GM19397 (cell line): ENCODE data around the gene ST3GAL4.

Experiments used
- ATAC-seq: cut with Tn5 transposase; IDR thresholded peaks from one replicate; pipeline ENCODE4 v1.9.1; 2021; ENCODE audit warnings: mild to moderate bottlenecking, moderate library complexity; ENCODE audit not compliant: unreplicated experiment

ST3GAL4 gene

DNA sequence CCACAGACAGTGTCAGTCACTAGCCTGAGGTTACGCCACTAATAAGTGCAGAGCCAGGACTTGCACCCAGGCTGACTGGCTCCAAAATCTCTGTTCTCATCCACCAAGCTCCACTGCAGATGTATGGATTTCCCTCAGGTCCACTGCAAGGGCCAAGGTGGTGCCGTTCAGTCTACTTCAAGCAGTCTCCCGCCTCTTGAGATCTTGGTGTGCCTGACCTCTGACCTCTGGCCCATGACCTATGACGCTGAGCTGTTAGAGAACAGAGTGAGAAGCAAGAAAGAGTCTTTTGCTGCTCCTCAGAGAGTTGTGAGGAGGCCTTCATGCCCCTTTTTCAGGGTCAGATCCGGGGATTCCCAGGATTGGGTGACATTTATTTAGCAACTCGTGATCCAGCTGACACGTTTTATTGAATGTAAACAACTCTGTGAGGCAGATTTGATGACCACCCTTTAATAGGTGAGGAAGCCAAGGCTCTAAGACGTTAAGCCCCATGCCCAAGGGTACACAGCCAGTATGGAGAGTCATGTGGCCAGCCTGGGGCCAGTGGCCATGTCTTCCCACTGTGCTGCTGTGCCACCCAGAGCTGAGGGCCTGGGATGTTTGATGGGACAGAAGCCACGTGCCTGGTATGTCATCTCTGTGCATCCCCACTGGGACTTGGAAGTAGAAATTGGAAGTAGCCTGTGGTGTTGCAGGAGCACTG, 26.4 kb upstream of the ST3GAL4 start:
- no peak for ATAC-seq

DNA sequence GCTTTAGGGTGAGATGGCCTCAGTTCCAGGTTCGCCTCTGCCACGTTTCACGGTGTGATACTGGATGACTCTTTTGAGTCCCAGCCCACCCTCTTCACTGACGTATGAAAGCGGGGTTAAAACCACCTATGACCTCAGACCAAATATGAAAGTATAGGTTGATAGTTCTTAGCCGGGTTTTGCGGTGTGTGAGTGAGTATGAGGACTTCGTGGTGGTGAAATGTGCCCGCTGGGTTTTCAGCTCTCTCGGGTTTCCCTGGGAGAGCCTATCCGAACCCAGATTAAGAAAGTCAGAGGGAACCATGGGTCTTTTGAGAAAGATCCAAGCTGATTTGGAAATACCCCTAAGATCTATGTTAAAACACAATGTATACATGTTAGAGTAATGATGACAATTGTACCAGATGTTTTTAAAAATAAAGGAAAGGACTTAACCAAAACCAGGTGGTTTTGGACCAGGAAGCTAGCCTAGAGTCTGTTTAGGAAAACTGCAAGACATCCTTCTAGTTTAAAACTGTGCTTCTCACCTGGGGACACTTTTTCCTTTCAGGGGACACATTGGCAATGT, 25.8 kb upstream of the ST3GAL4 start:
- ATAC-seq: no peak

DNA sequence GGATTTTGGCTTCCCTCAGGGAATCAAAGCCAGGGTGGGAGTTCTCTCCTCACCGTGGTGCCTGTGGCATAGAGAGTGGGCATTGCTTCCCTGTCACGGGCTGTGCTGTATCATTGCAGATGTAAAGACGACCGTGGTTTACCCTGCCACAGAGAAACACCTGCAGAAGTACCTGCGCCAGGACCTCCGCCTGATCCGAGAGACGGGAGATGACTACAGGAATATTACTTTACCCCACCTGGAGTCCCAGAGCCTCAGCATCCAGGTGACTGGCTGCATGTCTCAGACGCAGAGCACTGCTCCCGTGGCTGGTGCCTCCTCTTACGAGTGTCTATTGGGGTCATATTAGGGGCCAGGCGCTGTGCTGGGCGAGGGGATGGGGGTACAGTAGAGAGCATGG, 24.2 kb upstream of the ST3GAL4 start:
- ATAC-seq: no peak

DNA sequence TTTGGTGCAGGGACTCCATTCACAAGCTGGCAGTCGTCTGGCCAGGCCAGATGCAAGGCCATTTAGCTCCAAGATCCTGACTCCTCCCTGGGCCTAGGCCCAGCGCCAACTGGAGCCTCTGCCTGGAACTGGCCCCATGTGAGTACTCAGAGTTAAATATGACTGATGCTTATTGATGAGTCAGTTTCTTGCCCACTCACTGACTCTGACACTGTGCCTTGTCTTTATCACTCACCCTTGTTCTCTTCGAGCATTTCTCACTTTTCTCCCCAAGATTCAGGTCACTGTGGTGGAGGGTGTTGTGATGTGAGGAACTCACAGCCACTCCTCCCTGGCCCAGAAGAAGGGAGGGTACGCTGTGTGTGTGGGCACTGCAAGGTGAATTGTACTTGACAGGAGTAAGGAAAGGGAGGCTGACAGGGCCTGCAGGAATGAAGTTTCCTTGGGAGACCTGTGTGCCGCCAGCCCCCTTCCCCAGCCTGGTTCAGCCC, 23.2 kb upstream of the ST3GAL4 start:
- ATAC-seq: no peak

DNA sequence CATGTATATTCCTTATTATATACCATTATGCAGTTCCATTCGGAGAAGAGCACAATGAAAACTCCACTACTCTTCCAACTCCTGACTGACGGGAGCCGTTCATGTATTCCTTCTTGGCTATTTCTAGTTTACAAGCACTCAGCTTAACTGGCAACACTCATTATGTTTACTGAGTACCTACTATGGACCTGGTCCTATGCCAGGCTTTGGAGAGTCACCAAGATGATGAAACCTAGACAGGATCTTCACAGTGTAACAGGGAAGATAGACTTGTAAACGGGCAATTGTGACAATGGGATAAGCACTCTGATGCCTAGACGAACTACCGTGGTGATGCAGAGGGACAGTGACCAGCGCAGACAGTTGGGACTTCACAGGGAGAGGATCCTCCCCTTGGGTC, 22.3 kb upstream of the ST3GAL4 start:
- no peak for ATAC-seq

DNA sequence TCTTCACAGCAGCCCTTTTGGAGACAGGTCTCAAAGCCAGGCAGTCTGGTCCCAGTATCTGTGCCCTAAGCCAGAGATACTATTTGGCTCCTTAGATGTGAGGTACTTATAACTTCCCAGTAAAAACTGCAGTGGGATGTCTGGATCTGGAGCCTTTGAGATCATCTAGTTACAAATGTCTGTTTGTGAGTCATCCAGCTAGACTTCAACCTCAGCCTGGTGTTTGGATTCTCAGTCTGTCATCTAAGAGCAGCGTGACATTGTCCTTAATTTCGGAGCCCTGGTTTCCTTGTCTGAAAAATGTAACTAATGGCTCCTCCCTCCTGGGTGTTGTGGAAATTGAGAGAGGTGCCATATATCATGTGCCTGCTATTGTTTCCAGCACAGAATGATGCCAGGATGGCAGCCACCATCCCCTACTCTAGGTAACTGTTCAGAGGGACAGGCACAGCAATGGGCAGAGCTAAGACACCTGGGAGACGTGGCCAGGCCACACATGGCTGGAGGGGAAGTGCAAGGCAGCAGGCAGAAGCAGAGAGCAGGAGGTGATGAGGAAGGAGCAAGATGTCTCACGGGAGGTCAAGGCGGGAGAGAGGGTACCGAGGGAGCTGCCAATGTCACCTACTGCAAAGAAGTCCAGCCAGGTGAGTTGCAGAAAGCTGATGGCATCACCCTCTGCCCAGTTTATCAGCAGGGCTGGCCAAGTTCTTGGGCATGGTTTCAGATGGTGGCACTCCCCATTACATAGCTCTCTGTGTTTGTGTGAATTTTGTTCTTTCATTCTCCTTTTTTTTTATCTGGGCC, 20.6 kb upstream of the ST3GAL4 start:
- ATAC-seq: no peak

DNA sequence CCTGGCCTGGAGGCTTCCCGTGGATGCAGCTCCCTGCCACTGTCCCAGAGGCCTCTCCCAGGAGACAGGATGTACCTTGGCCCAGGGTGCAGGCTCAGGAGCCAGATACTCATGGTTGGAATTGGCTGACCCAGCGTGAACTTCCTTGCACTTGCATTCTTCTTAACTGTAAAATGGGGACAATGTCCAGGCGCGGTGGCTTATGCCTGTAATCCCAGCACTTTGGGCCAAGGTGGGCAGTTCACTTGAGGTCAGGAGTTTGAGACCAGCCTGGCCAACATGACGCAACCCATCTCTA, 20.1 kb upstream of the ST3GAL4 start:
- no peak for ATAC-seq

DNA sequence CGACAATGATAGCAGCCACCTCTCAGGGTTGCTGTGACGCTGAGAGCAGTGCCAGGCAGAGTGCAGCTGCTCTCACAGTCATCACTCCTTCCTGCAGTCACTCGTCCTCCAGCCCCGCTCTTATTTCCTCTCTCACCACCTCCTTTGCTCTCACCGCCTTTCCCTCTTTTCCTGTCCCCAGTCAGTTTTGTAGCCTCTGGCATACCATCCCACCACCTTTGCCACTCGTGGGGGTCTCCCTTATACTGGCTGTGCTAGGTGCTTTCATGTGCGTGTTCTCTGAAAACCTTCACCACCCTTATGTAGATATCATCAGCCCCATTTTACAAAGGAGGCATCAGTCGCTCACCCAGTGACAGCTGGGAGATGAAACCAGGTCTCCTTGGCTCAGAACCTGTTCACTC, 19.3 kb upstream of the ST3GAL4 start:
- ATAC-seq: no peak

DNA sequence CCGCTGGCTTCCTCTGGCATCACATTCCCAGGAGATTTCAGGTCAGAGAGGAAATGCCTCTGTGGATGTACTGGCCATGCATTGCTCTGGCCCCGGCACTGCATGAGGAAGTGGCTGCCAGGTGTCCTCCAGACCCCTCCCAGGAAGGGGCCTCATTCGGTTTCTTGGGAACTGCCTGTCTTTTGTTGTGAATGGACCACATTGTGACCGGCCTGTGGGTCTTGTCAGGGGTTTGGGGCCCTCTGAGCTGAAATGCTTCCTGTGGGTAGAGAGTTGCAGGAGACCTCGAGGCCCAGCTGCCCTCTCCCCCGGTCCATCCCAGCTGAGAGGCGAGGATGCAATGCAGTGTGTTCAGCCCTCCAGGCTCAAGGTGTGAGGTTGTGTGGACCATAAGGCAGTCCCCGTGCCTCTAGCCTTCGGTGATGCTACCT, 18.8 kb upstream of the ST3GAL4 start:
- no peak for ATAC-seq

DNA sequence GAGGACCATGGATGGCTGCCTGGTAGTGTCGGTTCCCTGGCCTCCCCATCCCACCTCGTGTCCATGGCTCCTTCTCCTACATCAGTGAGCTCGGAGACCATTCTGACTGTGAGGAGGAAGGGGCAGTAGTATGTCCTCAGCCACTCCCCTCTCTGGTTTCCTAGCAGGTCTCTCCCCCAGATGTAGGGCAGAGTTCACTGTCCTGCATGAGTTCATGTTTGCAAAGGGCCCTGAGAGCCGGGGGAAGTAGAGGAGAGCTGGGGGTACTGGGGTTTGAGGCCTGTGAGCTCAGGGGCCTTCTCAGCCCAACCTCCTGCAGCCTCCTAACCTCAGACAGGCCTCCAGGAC, 18.4 kb upstream of the ST3GAL4 start:
- ATAC-seq: no peak

DNA sequence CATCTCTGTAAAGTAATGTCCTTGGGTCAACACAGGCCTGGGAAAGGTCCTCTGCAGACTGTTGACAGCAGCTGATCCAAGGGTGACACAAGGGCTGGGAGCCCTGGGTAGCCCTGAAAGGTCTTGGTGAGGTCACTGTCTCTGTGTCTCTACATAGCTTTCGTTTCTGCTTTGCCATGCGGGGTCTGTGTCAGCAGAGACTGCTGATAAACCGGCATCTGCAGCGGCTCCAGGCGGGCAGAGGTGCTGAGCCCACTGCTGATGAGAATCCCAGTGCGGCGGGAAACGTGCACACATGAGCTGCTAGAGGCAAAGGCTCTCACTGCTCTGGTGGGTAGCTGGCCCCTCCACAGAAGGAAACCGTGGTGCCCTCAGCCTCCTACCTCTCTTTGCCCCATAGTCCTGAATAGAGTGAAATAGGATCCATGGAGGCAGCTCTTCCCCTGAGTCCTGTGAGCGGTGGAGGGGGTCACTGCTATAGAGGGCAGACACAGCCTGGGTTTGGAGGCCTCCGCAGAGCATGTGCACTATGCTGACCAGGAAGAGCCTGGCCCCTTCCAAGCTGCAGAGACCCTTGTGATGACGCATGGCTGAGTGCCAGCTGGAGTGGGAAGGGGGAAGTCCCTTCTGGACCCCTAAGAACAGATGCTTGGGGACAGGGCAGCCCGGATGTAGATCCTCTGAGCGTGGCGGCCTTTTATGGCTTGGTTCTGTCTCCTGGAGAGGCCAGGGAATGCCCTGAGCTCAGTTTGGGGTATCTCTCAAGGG, 17.8 kb upstream of the ST3GAL4 start:
- no peak for ATAC-seq

DNA sequence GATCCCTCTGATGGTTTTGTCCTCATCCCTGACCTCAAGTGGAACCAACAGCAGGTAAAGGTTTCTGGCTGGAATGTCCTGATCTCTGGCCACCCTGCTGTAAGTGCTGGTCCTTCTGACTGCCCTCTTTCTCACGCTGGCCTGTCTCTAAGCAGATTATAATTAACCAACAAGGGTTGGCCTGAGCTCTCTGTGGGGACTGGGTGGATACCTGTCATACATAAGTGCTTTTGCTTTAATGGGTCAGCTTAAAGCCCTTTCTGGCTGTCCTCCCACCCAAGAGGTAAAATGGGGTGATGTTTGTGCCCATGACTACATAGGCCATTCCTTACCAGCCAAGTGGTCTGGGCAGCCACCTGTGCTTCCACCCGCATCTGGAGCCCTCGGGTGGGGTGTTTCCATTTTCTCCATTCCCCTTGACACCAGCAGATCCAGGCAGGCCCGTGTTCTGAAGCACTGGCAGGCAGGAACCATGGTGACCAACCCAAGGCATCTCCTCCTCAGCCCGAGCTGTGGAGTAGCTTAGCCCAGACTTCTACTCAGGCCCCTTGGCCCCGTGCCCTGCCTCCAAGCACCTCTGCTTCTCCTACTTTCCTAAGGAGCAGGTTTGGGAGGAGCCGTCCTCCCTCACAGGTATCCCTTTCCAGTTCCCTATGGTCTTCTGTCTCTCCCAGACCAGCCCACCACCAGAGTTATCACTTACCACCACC, 17.0 kb upstream of the ST3GAL4 start:
- no peak for ATAC-seq

DNA sequence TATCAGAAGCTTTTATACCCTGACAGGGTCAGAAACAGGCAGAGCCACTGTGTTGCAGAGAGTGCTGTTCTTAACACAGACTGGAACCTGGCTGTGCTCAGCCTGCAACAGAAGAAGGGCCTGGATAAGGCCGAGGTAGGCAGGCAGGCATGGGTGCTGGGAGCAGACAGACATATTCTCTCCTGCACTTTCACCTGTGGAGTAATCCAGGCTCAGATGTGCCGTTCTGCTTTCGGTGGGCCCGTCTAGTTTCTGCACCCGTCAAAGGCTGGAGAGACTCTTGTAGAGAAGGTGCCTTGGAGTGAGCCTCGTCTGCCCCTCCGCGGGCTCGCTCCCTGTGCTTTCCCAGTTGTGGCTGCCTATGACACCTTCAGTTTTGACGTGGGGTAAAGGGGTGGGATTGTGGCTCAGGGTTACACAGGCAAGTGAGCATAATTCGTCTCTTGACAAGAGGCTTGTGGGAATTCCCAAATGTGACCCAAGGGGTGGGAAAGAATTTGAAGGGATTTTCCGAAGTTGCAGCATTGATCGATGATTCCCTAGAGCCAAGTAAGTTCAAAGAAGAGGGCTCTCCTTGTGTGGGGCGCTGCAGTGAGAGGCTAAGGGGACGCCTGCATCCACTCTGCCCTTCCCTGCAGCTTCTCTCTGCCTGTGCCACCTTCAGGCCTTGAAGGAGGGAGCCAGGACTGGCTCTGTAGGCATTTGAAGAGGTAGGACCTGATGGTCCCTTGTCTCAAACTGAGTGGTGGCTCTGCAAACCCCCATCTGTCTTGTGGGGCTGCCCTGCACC, 16.2 kb upstream of the ST3GAL4 start:
- no peak for ATAC-seq

DNA sequence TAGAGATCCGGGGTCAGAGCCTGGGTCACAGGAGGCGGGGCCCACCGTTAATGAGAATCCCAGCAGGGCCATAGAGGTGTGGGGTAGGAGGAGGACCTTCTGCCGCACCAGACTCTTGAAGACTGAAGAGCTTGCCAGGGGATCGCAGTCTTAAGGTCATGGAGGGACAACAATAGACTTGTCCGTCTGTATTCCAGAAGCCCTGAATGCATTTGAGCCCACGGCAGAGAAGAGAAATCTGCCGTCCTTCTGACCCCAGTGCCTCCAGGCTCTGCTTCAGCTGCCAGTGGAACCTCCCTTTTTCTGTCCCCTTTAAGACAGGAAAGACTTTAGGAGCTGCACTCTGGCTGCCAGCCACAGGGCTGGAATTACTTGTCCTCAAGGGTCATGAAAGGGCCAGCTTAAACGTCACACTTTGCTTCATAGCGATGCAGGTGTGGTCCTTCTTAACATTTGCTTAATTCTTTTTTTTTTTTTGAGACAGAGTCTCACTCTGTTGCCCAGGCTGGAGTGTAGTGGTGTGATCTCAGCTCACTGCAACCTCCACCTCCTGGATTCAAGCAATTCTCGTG, 15.5 kb upstream of the ST3GAL4 start:
- ATAC-seq: no peak

DNA sequence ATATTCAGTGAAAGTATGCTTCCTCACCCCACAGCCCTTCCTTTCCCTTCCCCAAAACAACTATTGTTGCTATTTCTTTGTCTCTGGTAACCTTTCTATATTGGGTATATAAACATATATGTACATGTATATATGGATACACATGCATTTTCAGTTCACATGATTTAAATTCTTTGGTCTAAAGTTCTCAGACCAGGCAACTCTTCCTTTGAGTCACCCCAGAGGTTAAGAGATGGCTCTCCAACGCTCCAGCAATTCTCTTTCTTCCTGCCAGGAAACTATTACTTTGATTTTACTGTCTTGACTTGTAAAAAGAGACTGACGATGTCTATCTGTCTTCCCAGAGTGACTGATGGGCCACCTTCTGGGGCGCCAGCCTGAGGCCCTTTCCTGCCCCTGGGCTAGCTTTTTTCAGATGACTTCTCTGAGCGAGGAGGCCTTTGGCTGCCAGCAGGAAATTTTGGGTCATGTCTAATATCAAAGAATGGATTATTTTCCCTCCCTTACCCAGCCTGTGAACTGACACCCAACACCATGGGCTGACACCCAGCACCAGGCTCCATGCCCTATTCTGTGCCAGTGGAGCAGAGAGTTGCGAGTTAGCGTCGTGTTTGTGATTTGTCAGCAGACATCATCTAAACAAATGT, 14.4 kb upstream of the ST3GAL4 start:
- no peak for ATAC-seq

DNA sequence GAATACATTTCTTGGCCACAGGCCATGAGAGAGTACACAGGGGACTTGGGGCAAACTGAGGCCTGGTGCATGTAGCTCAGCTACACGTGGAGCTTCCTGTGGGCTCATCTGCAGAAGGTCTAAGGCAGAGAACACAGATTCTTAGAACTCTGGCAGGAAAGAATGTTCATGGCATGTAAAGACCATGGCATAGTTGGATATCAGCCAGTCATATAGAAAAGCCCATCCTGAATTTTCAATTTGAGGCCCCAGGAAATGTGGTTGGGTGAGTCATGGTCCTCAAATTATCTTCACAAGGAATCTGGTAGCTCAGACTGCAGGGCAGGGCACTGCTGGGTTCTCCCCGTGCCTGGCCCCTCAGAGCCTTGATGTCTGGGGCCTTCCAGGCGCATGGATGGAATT, 13.7 kb upstream of the ST3GAL4 start:
- no peak for ATAC-seq

DNA sequence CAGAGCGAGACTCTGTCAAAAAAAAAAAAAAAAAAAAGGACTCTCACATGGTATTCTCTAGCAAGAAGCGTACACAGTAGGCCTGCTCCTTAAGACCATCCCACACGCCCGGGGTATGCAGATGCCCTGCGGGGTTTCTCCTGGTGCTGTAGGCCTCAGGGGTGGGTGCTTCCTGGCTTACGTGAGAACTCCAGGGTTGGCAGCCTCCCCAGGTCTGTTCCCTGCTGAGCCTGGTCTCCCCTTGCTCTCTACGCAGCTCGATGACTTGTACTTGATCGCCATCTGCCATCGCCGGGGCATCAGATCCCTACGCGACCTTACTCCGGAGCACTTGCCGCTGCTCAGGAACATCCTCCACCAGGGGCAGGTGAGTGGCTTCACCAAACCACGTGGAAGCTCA, 12.4 kb upstream of the ST3GAL4 start:
- ATAC-seq: no peak

DNA sequence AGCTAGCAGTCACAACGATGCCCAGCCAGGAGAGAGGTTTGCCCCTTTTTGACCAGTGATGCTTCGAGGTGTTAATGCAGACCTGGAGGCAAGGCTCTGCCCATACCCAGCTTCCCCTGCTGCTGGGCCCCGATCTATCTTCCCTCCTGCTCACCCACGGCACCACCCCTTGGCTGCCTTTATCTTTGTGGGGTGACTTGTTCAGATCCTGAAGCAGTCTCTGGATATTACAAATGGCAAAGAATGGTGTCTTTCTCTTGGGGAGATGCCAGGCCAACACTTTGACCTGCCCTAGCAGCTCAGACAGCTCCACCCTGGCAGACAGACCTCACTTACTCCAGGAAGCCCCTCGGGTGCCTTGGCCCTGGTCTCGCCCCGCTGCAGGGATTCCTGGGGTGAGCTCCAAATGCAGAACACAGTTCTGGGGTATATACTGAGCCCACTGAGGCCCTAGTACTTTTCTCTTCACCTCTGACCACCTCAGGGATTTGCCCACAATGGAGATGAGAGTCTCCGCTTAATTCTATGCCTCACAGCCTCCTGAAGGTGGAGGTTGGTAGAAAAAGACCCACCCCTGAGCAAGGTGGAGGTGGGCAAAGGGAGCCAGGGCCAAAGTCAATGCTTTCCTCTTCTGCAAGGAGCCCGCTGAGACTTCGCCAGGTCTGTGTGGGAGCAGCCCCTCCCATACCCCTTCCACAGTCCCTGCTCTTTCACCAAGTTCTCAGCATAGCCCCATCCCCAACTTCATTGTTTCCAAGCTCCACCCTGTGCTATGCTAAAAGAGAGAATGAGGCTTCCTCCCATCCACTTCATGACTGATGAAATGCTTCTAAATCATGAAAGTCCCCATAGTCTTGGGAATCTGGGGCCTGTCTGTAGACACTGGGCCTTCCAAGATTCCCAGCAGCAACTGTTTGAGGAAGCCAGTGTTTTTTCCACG, 11.1 kb upstream of the ST3GAL4 start:
- ATAC-seq: no peak
